Stimulated activated CD4-positive, alpha-beta T cell treated with anti-CD3 and anti-CD28 coated beads, Interleukin-12 subunit alpha, Interleukin-12 subunit beta, amount 100 ng/mL, for 4 hours (primary cell): ENCODE data around the gene MAP3K14.

Experiments
- DNase-seq: peaks from one replicate; pipeline ENCODE4 v3.0.0-alpha.2; 2020

MAP3K14 gene

GRCh38 chr17:45298546-45299285, 18.1 kb downstream of the MAP3K14 start:
- no peak for DNase-seq

GRCh38 chr17:45296833-45297124, 20.0 kb downstream of the MAP3K14 start:
- DNase-seq, result no peak

- no peak for DNase-seq
Measured at GRCh38 chr17:45296003-45296832, 20.6 kb downstream of the MAP3K14 start.

- no peak for DNase-seq
Measured at GRCh38 chr17:45294506-45294905, 22.3 kb downstream of the MAP3K14 start.

- no peak for DNase-seq
Measured at GRCh38 chr17:45293413-45294211, 23.2 kb downstream of the MAP3K14 start.

GRCh38 chr17:45292696-45293412, 24.0 kb downstream of the MAP3K14 start:
- DNase-seq, result no peak

- no peak for DNase-seq
Measured at GRCh38 chr17:45291171-45291805, 25.5 kb downstream of the MAP3K14 start.

- DNase-seq, result no peak
Measured at GRCh38 chr17:45290269-45290765, 26.5 kb downstream of the MAP3K14 start.

GRCh38 chr17:45289301-45290268, 27.2 kb downstream of the MAP3K14 start:
- no peak for DNase-seq

GRCh38 chr17:45288825-45289224, 28.0 kb downstream of the MAP3K14 start:
- no peak for DNase-seq

- no peak for DNase-seq
Measured at GRCh38 chr17:45287526-45288500, 29.0 kb downstream of the MAP3K14 start.

GRCh38 chr17:45286286-45286685, 30.5 kb downstream of the MAP3K14 start:
- no peak for DNase-seq

- peak; percentile 43 for DNase-seq
Measured at GRCh38 chr17:45284176-45285140, 32.4 kb downstream of the MAP3K14 start.

GRCh38 chr17:45283711-45284110, 33.1 kb downstream of the MAP3K14 start:
- DNase-seq, result no peak

- DNase-seq, result no peak
Measured at GRCh38 chr17:45282683-45283644, 33.9 kb downstream of the MAP3K14 start.

GRCh38 chr17:45279898-45280297, 36.9 kb downstream of the MAP3K14 start:
- no peak for DNase-seq

- no peak for DNase-seq
Measured at GRCh38 chr17:45277992-45278391, 38.8 kb downstream of the MAP3K14 start.
